Natural killer cell (primary cell): ENCODE results near the gene LDB2. TPM values are rescaled to one million over a fixed set of nuclear protein-coding genes. Genes with fewer than 3 reads are reported as not detected.

Experiments
- ATAC-seq, 3 donors: fragments of 150-1000 bp in 2 of 3; fragments of 200-7000 bp in 1 of 3; cut with Tn5 transposase; 1 replicate in 1 of 3; 2 replicates in 2 of 3; pipeline ENCODE4 v1.10.0; 2021; ENCODE audit warnings: mild to moderate bottlenecking in 2 of 3, moderate library complexity in 2 of 3
- DNase-seq, 2 donors: peaks; one replicate each; pipeline versions ENCODE4 v3.0.0 to v3.0.0-alpha.2; 2013 to 2021; ENCODE audit warnings: mixed read lengths in 1 of 2
- H3K27ac ChIP-seq: one replicate; pipeline ENCODE4 v1.5.1; 2013; ENCODE audit warnings: mild to moderate bottlenecking, low read length
- H3K27me3 ChIP-seq: one replicate; pipeline ENCODE4 v1.6.1; 2013; ENCODE audit warnings: low read length; ENCODE audit not compliant: control insufficient read depth, insufficient read depth
- H3K36me3 ChIP-seq: one replicate; pipeline ENCODE4 v1.6.1; 2013; ENCODE audit warnings: low read length; ENCODE audit not compliant: control insufficient read depth, insufficient read depth
- H3K4me1 ChIP-seq: one replicate; pipeline ENCODE4 v1.6.1; 2013; ENCODE audit warnings: low read length; ENCODE audit not compliant: control insufficient read depth, insufficient read depth
- H3K4me3 ChIP-seq: one replicate; pipeline ENCODE4 v1.5.1; 2013; ENCODE audit warnings: low read length
- H3K9me3 ChIP-seq: one replicate; pipeline ENCODE4 v1.6.1; 2013; ENCODE audit warnings: low read length; ENCODE audit not compliant: control insufficient read depth, insufficient read depth
- H3K27ac Mint-ChIP-seq, 2 donors: one replicate each; pipeline ENCODE4 v1.8.0; 2022; ENCODE audit warnings: mild to moderate bottlenecking in 2 of 2, mixed read lengths in 2 of 2, moderate library complexity in 1 of 2
- H3K27me3 Mint-ChIP-seq, 2 donors: one replicate each; pipeline ENCODE4 v1.8.0; 2022; ENCODE audit warnings: low read depth in 2 of 2, mixed read lengths in 2 of 2
- H3K36me3 Mint-ChIP-seq: one replicate; pipeline ENCODE4 v1.8.0; 2022; ENCODE audit warnings: mixed read lengths
- H3K4me1 Mint-ChIP-seq, 2 donors: one replicate each; pipeline ENCODE4 v1.8.0; 2022; ENCODE audit warnings: mixed read lengths in 2 of 2
- H3K4me3 Mint-ChIP-seq: one replicate; pipeline ENCODE4 v1.8.0; 2022; ENCODE audit warnings: mild to moderate bottlenecking, moderate library complexity, mixed read lengths
- H3K9me3 Mint-ChIP-seq, 2 donors: one replicate each; pipeline ENCODE4 v1.8.0; 2022; ENCODE audit warnings: mixed read lengths in 2 of 2
- CTCF ChIP-seq: fragments of 200-600 bp; IDR thresholded peaks from one replicate; pipeline ENCODE4 v1.8.0; 2022; ENCODE audit warnings: antibody characterized with exemption
- WGBS: methylation state at CpG from one replicate; pipeline ENCODE4 v1.1.7; 2013; ENCODE audit warnings: missing lambda C conversion rate; ENCODE audit not compliant: insufficient coverage; 5-methylcytosine and 5-hydroxymethylcytosine counted together
- intact Hi-C: fragments of 100-400 bp; cut with micrococcal nuclease; formaldehyde crosslinking; loops from one replicate; pipeline ENCODE4 v1.14.2; 2022
- total RNA-seq, 4 donors: library from RNA; stranded (reverse); fragments of 120-200 nt in 1 of 4; gene quantifications; one replicate each; pipeline versions ENCODE4 v1.2.3 to v1.2.4, GENCODE V29; 2013 to 2022

The LDB2 gene
- total RNA-seq, 3 donors from 2014 or later (not counting 1 experiment from before 2014, with no cell fraction given) = 8.2 to 14.2 (median 13.6) TPM

GRCh38 chr4:16573739-16574138 lies 324.7 kb downstream of the LDB2 start:
- H3K27me3 Mint-ChIP-seq = no peaks in the 10 kb centered on the region

GRCh38 chr4:16573206-16573605 lies 325.2 kb downstream of the LDB2 start:
- no peaks in the 10 kb centered on the region for H3K27me3 ChIP-seq
- H3K27ac ChIP-seq = no peak overlapping the region
- no peak overlapping the region for H3K4me3 ChIP-seq
- H3K9me3 ChIP-seq = no peaks in the 10 kb centered on the region
- ATAC-seq (no peak), DNase-seq (no peak)
- intact Hi-C loops = no loop called here
- Mint-ChIP-seq H3K4me3 (no peak overlapping the region), H3K27ac (no peak overlapping the region), H3K27me3 (no peaks in the 10 kb centered on the region), H3K36me3 (no peaks in the 10 kb centered on the region), H3K9me3 (peaks cover 0 to 2% of the 10 kb centered on the region in 2 donors), H3K4me1 (no peaks in the 10 kb centered on the region)
- no peak for TF ChIP-seq CTCF
- H3K36me3 ChIP-seq = no peaks in the 10 kb centered on the region
- no peaks in the 10 kb centered on the region for H3K4me1 ChIP-seq
- WGBS = 91% methylated on average over 4 of the region's 4 CpGs

More at GRCh38 chr4:16573739-16574138, 324.7 kb downstream of the LDB2 start:
- H3K36me3 ChIP-seq = no peaks in the 10 kb centered on the region
- no peaks in the 10 kb centered on the region for H3K9me3 ChIP-seq
- H3K27ac ChIP-seq = no peak overlapping the region
- Mint-ChIP-seq H3K36me3 (no peaks in the 10 kb centered on the region), H3K4me3 (no peak overlapping the region), H3K9me3 (peaks cover 0 to 2% of the 10 kb centered on the region in 2 donors), H3K27ac (no peak overlapping the region), H3K4me1 (no peaks in the 10 kb centered on the region)
- H3K4me3 ChIP-seq = no peak overlapping the region
- WGBS = 59% methylated on average over 5 of the region's 5 CpGs
- H3K4me1 ChIP-seq = no peaks in the 10 kb centered on the region
- no peak for DNase-seq
- no peak for TF ChIP-seq CTCF
- ATAC-seq = no peak
- intact Hi-C loops = no loop called here
- H3K27me3 ChIP-seq = no peaks in the 10 kb centered on the region

- H3K4me1 ChIP-seq = no peaks in the 10 kb centered on the region
- H3K27ac ChIP-seq = no peak overlapping the region
- Mint-ChIP-seq H3K27me3 (no peaks in the 10 kb centered on the region), H3K4me3 (no peak overlapping the region), H3K9me3 (peaks cover 0 to 2% of the 10 kb centered on the region in 2 donors), H3K4me1 (no peaks in the 10 kb centered on the region), H3K27ac (no peak overlapping the region), H3K36me3 (no peaks in the 10 kb centered on the region)
- H3K36me3 ChIP-seq = no peaks in the 10 kb centered on the region
- TF ChIP-seq CTCF = no peak
- H3K9me3 ChIP-seq = no peaks in the 10 kb centered on the region
- no peaks in the 10 kb centered on the region for H3K27me3 ChIP-seq
- DNase-seq (no peak), ATAC-seq (no peak)
- H3K4me3 ChIP-seq = no peak overlapping the region
- WGBS = 92% methylated on average over 3 of the region's 4 CpGs
- intact Hi-C loops = no loop called here
Measured at GRCh38 chr4:16572631-16573030, 325.8 kb downstream of the LDB2 start.

GRCh38 chr4:16572161-16572560 lies 326.3 kb downstream of the LDB2 start:
- H3K9me3 Mint-ChIP-seq = peaks cover 0 to 2% of the 10 kb centered on the region in 2 donors
- intact Hi-C loops = no loop called here
- TF ChIP-seq CTCF = no peak
- Histone ChIP-seq H3K4me1 (no peaks in the 10 kb centered on the region), H3K27me3 (no peaks in the 10 kb centered on the region), H3K36me3 (no peaks in the 10 kb centered on the region), H3K9me3 (no peaks in the 10 kb centered on the region), H3K4me3 (no peak overlapping the region), H3K27ac (no peak overlapping the region)
- H3K27ac Mint-ChIP-seq = no peak overlapping the region
- H3K36me3 Mint-ChIP-seq = no peaks in the 10 kb centered on the region
- H3K4me1 Mint-ChIP-seq = no peaks in the 10 kb centered on the region
- no peak for ATAC-seq
- no peak overlapping the region for H3K4me3 Mint-ChIP-seq
- 99% methylated on average over 3 of the region's 3 CpGs for WGBS
- no peaks in the 10 kb centered on the region for H3K27me3 Mint-ChIP-seq
- no peak for DNase-seq
